Measurements from ENCODE around the gene PNMA1.

DNA sequence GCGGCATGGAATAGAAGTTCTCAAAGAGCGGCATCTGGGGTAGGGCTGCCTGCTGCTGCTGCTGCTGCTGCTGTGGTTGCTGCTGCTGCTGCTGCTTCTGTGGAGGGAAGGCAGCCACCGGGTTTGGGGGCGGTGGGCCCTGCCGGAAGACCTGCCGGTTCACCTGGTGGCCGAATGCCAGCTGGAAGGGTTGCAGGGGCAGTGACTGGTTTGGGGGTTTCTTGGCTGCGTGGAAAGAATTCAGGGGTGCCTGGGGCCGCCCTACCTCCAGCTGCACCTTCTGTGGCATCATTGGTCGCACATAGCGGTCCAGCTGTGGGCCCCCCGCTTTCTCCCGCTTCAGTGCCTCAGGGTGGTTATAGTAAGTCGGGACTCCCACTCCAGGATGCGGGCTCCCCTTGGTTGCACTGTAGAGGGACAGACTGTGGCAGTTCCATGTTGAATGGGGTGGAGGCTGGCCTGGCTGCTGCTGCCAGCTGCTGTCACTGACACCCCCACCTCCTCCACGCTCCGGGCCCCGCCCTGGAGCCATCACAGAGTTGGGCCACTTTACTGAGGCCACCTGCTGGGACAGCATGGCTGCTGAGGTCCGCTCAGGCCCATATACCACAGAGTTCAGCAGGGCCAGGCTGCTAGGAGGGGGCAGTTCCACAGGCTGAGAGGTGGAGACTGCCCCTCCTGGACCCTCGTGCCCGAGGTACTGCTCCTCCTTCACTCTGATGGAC lies 25.2 kb upstream of the PNMA1 start:
- TF ChIP-seq, protein P1, sequence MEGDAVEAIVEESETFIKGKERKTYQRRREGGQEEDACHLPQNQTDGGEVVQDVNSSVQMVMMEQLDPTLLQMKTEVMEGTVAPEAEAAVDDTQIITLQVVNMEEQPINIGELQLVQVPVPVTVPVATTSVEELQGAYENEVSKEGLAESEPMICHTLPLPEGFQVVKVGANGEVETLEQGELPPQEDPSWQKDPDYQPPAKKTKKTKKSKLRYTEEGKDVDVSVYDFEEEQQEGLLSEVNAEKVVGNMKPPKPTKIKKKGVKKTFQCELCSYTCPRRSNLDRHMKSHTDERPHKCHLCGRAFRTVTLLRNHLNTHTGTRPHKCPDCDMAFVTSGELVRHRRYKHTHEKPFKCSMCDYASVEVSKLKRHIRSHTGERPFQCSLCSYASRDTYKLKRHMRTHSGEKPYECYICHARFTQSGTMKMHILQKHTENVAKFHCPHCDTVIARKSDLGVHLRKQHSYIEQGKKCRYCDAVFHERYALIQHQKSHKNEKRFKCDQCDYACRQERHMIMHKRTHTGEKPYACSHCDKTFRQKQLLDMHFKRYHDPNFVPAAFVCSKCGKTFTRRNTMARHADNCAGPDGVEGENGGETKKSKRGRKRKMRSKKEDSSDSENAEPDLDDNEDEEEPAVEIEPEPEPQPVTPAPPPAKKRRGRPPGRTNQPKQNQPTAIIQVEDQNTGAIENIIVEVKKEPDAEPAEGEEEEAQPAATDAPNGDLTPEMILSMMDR (IDR thresholded peaks at IDR 0.05) = no peak
- no peak for TF ChIP-seq POLR2AphosphoS5 (IDR thresholded peaks at IDR 0.05)
